Gastrocnemius medialis (tissue), 4 donors: ENCODE results near the gene CHI3L1. TPM values are rescaled to one million over a fixed set of nuclear protein-coding genes. Genes with fewer than 3 reads are reported as not detected.

ENCODE experiments used
- ATAC-seq, 2 donors: fragments of 150-250 bp; one replicate each; pipeline ENCODE4 v1.9.1; 2016
- DNase-seq, 2 donors: peaks; one replicate each; pipeline ENCODE4 v3.0.0-alpha.2; 2019
- H3K27ac ChIP-seq, 4 donors: fragments of 200-600 bp; sonication (generic); 1 replicate in 1 of 4; 2 replicates in 3 of 4; pipeline ENCODE4 v1.5.1; 2016 to 2018; ENCODE audit warnings: mild to moderate bottlenecking in 2 of 4, moderate library complexity in 1 of 4
- H3K27me3 ChIP-seq, 3 donors: fragments of 200-600 bp; sonication (generic) in 2 of 3; 1 replicate in 1 of 3; 2 replicates in 2 of 3; pipeline versions ENCODE4 v1.5.1 to v1.6.0; 2016 to 2019; ENCODE audit warnings: mild to moderate bottlenecking in 1 of 3, moderate library complexity in 1 of 3
- H3K36me3 ChIP-seq, 2 donors: fragments of 200-600 bp; sonication (generic) in 1 of 2; one replicate each; pipeline ENCODE4 v1.5.1; 2017 to 2018
- H3K4me1 ChIP-seq, 2 donors: fragments of 200-600 bp; sonication (generic) in 1 of 2; one replicate each; pipeline ENCODE4 v1.5.1; 2016 to 2017; ENCODE audit warnings: mild to moderate bottlenecking in 2 of 2
- H3K4me3 ChIP-seq, 4 donors: fragments of 200-600 bp; sonication (generic) in 3 of 4; 1 replicate in 1 of 4; 2 replicates in 3 of 4; pipeline ENCODE4 v1.5.1; 2016 to 2019; ENCODE audit warnings: mild to moderate bottlenecking in 2 of 4
- H3K9me3 ChIP-seq, 3 donors: fragments of 200-600 bp; sonication (generic) in 2 of 3; 1 replicate in 1 of 3; 2 replicates in 2 of 3; pipeline ENCODE4 v1.5.1; 2016 to 2019
- POLR2A ChIP-seq, 2 donors: fragments of 450-650 bp; IDR thresholded peaks; one replicate each; pipeline ENCODE4 v1.6.1; 2017; ENCODE audit warnings: antibody characterized with exemption in 2 of 2, mild to moderate bottlenecking in 2 of 2, moderate library complexity in 2 of 2
- in situ Hi-C, 4 donors: fragments of 200-750 bp; cut with MboI; loops; one replicate each; pipeline versions ENCODE4 v1.15.0 to v1.8.0; 2017; ENCODE audit warnings: low sequenced_read_pairs in 4 of 4
- intact Hi-C: fragments of 100-400 bp; cut with DNase I; formaldehyde crosslinking; loops from one replicate; pipeline ENCODE4 v1.15.1; 2023; ENCODE audit warnings: low total_unique reads
- total RNA-seq, 4 donors: library from RNA; depleted of rRNA; stranded (reverse); fragments of >200 nt; gene quantifications; one replicate each; pipeline versions ENCODE4 v1.1.0 to v1.2.3, GENCODE V29; 2016
- TF ChIP-seq, protein P1 (sequence below), 5 experiments: fragments of 450-650 bp in 3 of 5; fragments of 200-600 bp in 2 of 5; sonication (generic) in 2 of 5; IDR thresholded peaks in 4 of 5; conservative IDR thresholded peaks in 1 of 5; 1 replicate in 4 of 5; 2 replicates in 1 of 5; pipeline ENCODE4 v1.5.1; 2016 to 2019; ENCODE audit warnings: antibody characterized with exemption in 5 of 5, mild to moderate bottlenecking in 3 of 5, moderate library complexity in 3 of 5

CHI3L1 gene
- total RNA-seq, 4 donors from 2014 or later, result 4.0 to 19.7 (median 9.9) TPM

DNA sequence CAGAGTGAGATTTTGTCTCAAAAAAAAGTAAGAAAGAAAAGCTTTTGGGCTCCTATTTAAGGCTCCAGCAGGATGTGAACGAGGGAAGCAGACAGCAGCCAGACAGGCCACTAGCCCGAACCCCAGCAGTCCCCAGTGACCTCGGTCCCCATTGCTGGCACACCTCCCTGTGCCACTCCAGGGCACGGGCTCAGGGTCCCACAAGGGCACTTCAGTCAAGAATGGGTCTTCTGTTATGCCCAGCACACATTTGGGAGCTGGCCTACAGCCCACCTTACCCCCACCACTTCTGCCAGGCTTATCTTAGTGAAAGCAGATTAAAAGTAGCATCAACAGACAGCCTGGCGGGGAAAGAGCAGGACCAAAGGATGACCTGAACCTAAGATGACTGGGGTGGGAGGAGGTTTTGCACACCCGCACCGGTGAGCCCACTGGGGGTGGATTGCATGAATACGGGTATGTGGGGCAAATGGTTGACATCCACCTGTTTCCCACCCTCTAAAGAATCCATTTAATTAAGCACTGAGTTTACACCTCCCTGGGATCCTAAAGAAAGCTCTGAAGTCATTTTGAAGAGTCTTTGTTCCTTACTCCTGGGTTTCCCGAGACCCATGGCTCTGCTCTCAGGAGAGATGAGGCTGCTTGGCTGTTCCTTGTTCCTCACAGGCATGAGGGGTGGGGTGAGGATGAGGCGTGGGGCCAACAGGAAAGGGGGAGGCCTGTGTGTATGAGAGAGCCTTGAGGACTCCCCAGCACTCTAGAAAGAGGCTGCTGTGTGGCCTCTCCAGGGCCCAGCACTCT, 4.7 kb downstream of the CHI3L1 start:
- no peaks in the 10 kb centered on the region for H3K36me3 ChIP-seq
- H3K27me3 ChIP-seq, result no peaks in the 10 kb centered on the region
- TF ChIP-seq, protein P1, sequence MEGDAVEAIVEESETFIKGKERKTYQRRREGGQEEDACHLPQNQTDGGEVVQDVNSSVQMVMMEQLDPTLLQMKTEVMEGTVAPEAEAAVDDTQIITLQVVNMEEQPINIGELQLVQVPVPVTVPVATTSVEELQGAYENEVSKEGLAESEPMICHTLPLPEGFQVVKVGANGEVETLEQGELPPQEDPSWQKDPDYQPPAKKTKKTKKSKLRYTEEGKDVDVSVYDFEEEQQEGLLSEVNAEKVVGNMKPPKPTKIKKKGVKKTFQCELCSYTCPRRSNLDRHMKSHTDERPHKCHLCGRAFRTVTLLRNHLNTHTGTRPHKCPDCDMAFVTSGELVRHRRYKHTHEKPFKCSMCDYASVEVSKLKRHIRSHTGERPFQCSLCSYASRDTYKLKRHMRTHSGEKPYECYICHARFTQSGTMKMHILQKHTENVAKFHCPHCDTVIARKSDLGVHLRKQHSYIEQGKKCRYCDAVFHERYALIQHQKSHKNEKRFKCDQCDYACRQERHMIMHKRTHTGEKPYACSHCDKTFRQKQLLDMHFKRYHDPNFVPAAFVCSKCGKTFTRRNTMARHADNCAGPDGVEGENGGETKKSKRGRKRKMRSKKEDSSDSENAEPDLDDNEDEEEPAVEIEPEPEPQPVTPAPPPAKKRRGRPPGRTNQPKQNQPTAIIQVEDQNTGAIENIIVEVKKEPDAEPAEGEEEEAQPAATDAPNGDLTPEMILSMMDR (IDR thresholded peaks at IDR 0.05 in 4 of 5, conservative IDR thresholded peaks at IDR 0.05 in 1 of 5), result no peak
- TF ChIP-seq POLR2A (IDR thresholded peaks at IDR 0.05), result no peak
- ATAC-seq (no peak), DNase-seq (no peak)
- H3K4me3 ChIP-seq, result no peak overlapping the region
- intact Hi-C loops, result no loop called here
- H3K27ac ChIP-seq, result no peak overlapping the region
- in situ Hi-C loops, result no loop called here
- no peaks in the 10 kb centered on the region for H3K9me3 ChIP-seq
- H3K4me1 ChIP-seq, result peaks cover 12 to 23% of the 10 kb centered on the region in 2 donors

DNA sequence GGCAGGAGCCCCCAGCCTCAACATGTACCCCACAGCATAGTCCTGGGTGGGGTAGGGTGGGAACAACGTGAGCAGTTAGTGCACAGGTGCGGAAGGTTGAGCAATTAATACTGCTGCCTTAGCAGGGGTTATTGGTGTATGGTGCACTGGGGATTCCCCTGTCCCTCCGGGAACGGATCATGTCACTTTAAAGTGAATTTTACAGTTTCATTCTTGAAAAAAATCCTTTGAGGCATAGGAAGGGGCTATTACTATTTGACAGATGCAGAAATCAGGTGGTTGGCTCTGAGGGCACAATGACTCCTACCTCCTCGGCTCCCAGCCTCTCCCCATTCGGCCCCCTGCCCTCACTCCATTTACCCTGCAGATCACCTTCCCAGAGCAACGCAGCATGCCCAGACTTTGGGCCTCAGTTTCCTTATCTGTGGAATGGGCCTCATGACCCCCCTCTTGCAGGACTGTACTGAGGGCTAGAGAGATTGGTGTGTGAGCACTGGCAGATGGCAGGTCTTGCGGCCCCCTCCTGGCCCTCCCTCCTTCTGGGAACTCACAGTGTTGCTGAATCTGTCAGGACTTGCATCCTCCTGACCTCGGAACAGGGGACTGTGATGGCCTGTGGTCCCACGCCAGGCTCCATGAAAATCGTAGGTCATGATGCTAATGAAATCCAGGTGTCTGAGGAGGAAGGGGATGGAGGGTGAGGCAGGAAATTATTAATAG, 5.7 kb downstream of the CHI3L1 start:
- H3K27ac ChIP-seq, result no peak overlapping the region
- no peak overlapping the region for H3K4me3 ChIP-seq
- TF ChIP-seq, protein P1 (IDR thresholded peaks at IDR 0.05 in 4 of 5, conservative IDR thresholded peaks at IDR 0.05 in 1 of 5), result no peak
- TF ChIP-seq POLR2A (IDR thresholded peaks at IDR 0.05), result no peak
- in situ Hi-C loops (no loop called here), intact Hi-C loops (no loop called here)
- no peaks in the 10 kb centered on the region for H3K27me3 ChIP-seq
- peaks cover 14 to 29% of the 10 kb centered on the region in 2 donors for H3K4me1 ChIP-seq
- H3K36me3 ChIP-seq, result no peaks in the 10 kb centered on the region
- no peaks in the 10 kb centered on the region for H3K9me3 ChIP-seq
- ATAC-seq (no peak), DNase-seq (no peak)

DNA sequence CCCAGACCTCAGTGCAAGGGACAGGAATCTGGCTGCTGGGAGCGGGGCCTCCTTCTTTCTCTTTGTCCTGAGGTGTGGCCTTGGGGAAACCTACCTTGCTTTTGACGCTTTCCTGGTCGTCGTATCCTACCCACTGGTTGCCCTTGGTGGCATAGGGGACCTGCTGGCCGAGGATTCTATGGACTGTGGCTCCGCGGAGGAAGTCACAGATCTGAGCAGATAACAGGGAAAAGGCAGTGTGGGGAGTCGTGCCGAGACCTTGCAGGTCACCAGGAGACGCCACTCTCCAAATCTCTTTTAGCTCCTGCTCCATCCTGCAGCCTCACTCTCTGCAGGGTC, 6.9 kb downstream of the CHI3L1 start:
- H3K36me3 ChIP-seq, result no peaks in the 10 kb centered on the region
- H3K4me1 ChIP-seq, result peaks cover 21 to 41% of the 10 kb centered on the region in 2 donors
- no peak overlapping the region for H3K4me3 ChIP-seq
- no peak overlapping the region for H3K27ac ChIP-seq
- H3K27me3 ChIP-seq, result no peaks in the 10 kb centered on the region
- no peaks in the 10 kb centered on the region for H3K9me3 ChIP-seq
- in situ Hi-C loops, result loop anchor here in 1 of 4 donors (10.0 kb wide), 1 partner anchor 145 kb away; no protein-coding TSS in a partner anchor
- DNase-seq, result no peak
- intact Hi-C loops, result no loop called here
- ATAC-seq, result no peak
- TF ChIP-seq, protein P1 (IDR thresholded peaks at IDR 0.05 in 4 of 5, conservative IDR thresholded peaks at IDR 0.05 in 1 of 5), result no peak
- TF ChIP-seq POLR2A (IDR thresholded peaks at IDR 0.05), result no peak

DNA sequence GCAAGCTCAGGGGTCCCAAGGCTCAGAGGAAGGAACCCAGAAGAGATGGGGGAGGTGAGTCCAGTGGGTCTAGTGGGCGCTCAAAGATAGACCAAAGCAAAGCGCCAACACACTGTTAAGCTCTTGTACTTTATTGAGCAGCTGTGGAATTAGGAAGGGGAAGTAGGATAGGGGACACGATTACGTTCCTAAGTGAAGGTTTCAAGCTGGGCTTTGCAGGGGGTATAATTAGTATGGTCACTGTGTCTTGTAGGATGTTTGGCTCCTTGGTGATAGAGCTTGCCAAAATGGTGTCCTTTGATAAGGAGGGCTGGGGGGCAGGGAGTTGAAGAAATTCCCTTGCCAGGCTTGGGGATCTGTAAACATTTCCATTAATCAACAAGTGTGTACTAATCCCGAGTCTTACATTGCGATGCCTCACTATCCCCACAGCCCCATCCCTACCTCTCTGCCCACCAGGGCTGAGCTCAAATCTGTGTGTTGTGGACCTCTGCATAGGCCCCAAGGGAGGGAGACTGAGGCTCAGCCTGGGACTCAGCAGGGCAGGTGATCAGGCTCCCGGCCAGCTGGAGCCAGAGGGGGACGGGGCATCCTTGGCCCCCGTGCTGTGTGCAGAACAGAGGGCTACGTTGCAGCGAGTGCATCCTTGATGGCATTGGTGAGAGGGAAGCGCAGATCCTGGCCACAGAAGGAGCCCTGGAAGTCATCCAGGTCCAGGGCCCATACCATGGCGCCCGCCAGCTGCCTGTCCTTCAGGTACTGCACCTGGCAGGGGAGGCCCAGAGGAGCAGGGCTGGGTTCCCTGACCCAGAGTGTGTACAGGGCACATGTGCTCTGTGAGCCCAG, 7.5 kb downstream of the CHI3L1 start:
- intact Hi-C loops (no loop called here), in situ Hi-C loops (loop anchor here in 1 of 4 donors (10.0 kb wide), 1 partner anchor 144 kb away; no protein-coding TSS in a partner anchor)
- no peak for TF ChIP-seq POLR2A (IDR thresholded peaks at IDR 0.05)
- TF ChIP-seq, protein P1 (IDR thresholded peaks at IDR 0.05 in 4 of 5, conservative IDR thresholded peaks at IDR 0.05 in 1 of 5), result no peak
- no peaks in the 10 kb centered on the region for H3K27me3 ChIP-seq
- ATAC-seq (no peak), DNase-seq (no peak)
- no peak overlapping the region for H3K4me3 ChIP-seq
- H3K36me3 ChIP-seq, result no peaks in the 10 kb centered on the region
- no peaks in the 10 kb centered on the region for H3K9me3 ChIP-seq
- peak overlapping the region in 1 of 4 donors; percentile 88 for H3K27ac ChIP-seq
- H3K4me1 ChIP-seq, result peaks cover 21 to 43% of the 10 kb centered on the region in 2 donors
